HEK293 (cell line): Measurements from ENCODE around the gene DAAM1.

Source experiments
- CTCF ChIA-PET: fragments of 350-600 bp; formaldehyde crosslinking; extraction: SDS; loops from one replicate; lab custom pipeline; 2021; ENCODE audit warnings: antibody characterized with exemption; lab: Yijun Ruan, JAX
- POLR2A ChIA-PET: fragments of 300-600 bp; formaldehyde crosslinking; extraction: SDS; loops from one replicate; lab custom pipeline; 2020; ENCODE audit warnings: antibody characterized with exemption, inconsistent platforms; lab: Yijun Ruan, JAX
- H3K27ac ChIP-seq: fragments of 200-500 bp; sonication (Bioruptor generic); 2 replicates; pipeline ENCODE4 v1.5.1; 2014; ENCODE audit warnings: low read depth, low read length, control low read depth, inconsistent platforms; ENCODE audit errors: extremely low read depth
- H3K36me3 ChIP-seq, 2 experiments: fragments of 200-500 bp in 1 of 2; sonication (Bioruptor generic) in 1 of 2; 1 replicate in 1 of 2; 2 replicates in 1 of 2; pipeline ENCODE4 v1.5.1; 2014 to 2017; ENCODE audit warnings: inconsistent platforms in 2 of 2, low read length in 2 of 2; ENCODE audit not compliant: control insufficient read depth in 2 of 2, insufficient read depth in 1 of 2
- H3K4me1 ChIP-seq: fragments of 200-500 bp; sonication (Bioruptor generic); 2 replicates; pipeline ENCODE4 v1.5.1; 2014; ENCODE audit warnings: mild to moderate bottlenecking, low read length, inconsistent platforms; ENCODE audit not compliant: control insufficient read depth, insufficient read depth
- H3K4me3 ChIP-seq: 2 replicates; pipeline ENCODE4 v1.5.1; 2011; ENCODE audit warnings: low read depth, mild to moderate bottlenecking, control low read depth, low read length, moderate library complexity
- H3K9me3 ChIP-seq: fragments of 200-500 bp; sonication (Bioruptor generic); 2 replicates; pipeline ENCODE4 v1.5.1; 2014; ENCODE audit warnings: low read depth, low read length, inconsistent platforms; ENCODE audit not compliant: control insufficient read depth, insufficient read depth
- ATF2 ChIP-seq: fragments of 450-650 bp; formaldehyde crosslinking; IDR thresholded peaks from 2 replicates; pipeline ENCODE4 v1.5.1; 2016; ENCODE audit warnings: missing biosample characterization, missing genetic modification characterization, low read depth
- GFI1B ChIP-seq: fragments of 450-650 bp; formaldehyde crosslinking; IDR thresholded peaks from 2 replicates; pipeline ENCODE4 v1.5.1; 2016; ENCODE audit warnings: missing biosample characterization, missing genetic modification characterization
- GLI2 ChIP-seq: fragments of 450-650 bp; formaldehyde crosslinking; IDR thresholded peaks from 2 replicates; pipeline ENCODE4; 2017; ENCODE audit warnings: missing biosample characterization, missing genetic modification characterization, low read depth, borderline replicate concordance
- HIC1 ChIP-seq: fragments of 450-650 bp; formaldehyde crosslinking; IDR thresholded peaks from 2 replicates; pipeline ENCODE4 v1.5.1; 2016; ENCODE audit warnings: missing biosample characterization, missing genetic modification characterization
- INSM2 ChIP-seq: fragments of 450-650 bp; formaldehyde crosslinking; IDR thresholded peaks from 2 replicates; pipeline ENCODE4 v1.5.1; 2016; ENCODE audit warnings: missing biosample characterization, missing genetic modification characterization
- KLF10 ChIP-seq: fragments of 450-650 bp; IDR thresholded peaks from 2 replicates; pipeline ENCODE4 v1.5.1; 2018; ENCODE audit warnings: missing biosample characterization, mild to moderate bottlenecking, missing genetic modification characterization
- KLF8 ChIP-seq: fragments of 450-650 bp; formaldehyde crosslinking; IDR thresholded peaks from 2 replicates; pipeline ENCODE4 v1.5.1; 2016; ENCODE audit warnings: missing biosample characterization, missing genetic modification characterization
- SP7 ChIP-seq: fragments of 450-650 bp; formaldehyde crosslinking; IDR thresholded peaks from 2 replicates; pipeline ENCODE4 v1.5.1; 2016; ENCODE audit warnings: missing biosample characterization, missing genetic modification characterization
- ZNF184 ChIP-seq: fragments of 450-650 bp; IDR thresholded peaks from 2 replicates; pipeline ENCODE4 v1.5.1; 2018; ENCODE audit warnings: missing biosample characterization, mild to moderate bottlenecking, missing genetic modification characterization
- ZNF239 ChIP-seq: fragments of 450-650 bp; formaldehyde crosslinking; IDR thresholded peaks from 2 replicates; pipeline ENCODE4 v1.5.1; 2016; ENCODE audit warnings: missing biosample characterization, missing genetic modification characterization
- ZNF335 ChIP-seq: fragments of 450-650 bp; formaldehyde crosslinking; conservative IDR thresholded peaks from 2 replicates; pipeline ENCODE4 v1.5.1; 2016; ENCODE audit warnings: missing biosample characterization, missing genetic modification characterization
- ZNF366 ChIP-seq: fragments of 450-650 bp; formaldehyde crosslinking; conservative IDR thresholded peaks from 2 replicates; pipeline ENCODE4 v1.5.1; 2016; ENCODE audit warnings: missing biosample characterization, missing genetic modification characterization
- ZNF514 ChIP-seq: fragments of 450-650 bp; formaldehyde crosslinking; IDR thresholded peaks from 2 replicates; pipeline ENCODE4 v1.5.1; 2016; ENCODE audit warnings: missing biosample characterization, missing genetic modification characterization
- ZNF629 ChIP-seq: fragments of 450-650 bp; formaldehyde crosslinking; IDR thresholded peaks from 2 replicates; pipeline ENCODE4 v1.5.1; 2017; ENCODE audit warnings: missing biosample characterization, missing genetic modification characterization
- ZNF654 ChIP-seq: fragments of 450-650 bp; formaldehyde crosslinking; IDR thresholded peaks from 2 replicates; pipeline ENCODE4 v1.5.1; 2016; ENCODE audit warnings: low read depth, missing biosample characterization, missing genetic modification characterization
- ZNF664 ChIP-seq: fragments of 450-650 bp; formaldehyde crosslinking; IDR thresholded peaks from 2 replicates; pipeline ENCODE4 v1.5.1; 2016; ENCODE audit warnings: missing biosample characterization, missing genetic modification characterization
- ZNF747 ChIP-seq: fragments of 450-650 bp; formaldehyde crosslinking; IDR thresholded peaks from 2 replicates; pipeline ENCODE4 v1.5.1; 2016; ENCODE audit warnings: missing biosample characterization, missing genetic modification characterization
- ZSCAN4 ChIP-seq: fragments of 450-650 bp; formaldehyde crosslinking; IDR thresholded peaks from 2 replicates; pipeline ENCODE4 v1.5.1; 2017; ENCODE audit warnings: missing biosample characterization, missing genetic modification characterization

DAAM1 gene

GRCh38 chr14:59278111-59278510, 89.6 kb downstream of the DAAM1 start:
- H3K36me3 ChIP-seq: no peaks in the 10 kb centered on the region
- H3K27ac ChIP-seq: no peak overlapping the region
- ChIA-PET CTCF (no interaction called here), POLR2A (no interaction called here)
- no peak for TF ChIP-seq ZNF335 (tag by site-specific recombination)
- TF ChIP-seq GLI2 (tag by site-specific recombination): no peak
- no peak; the same call in 1 of the 2 replicates for TF ChIP-seq HIC1 (tag by site-specific recombination)
- TF ChIP-seq GFI1B: no peak
- TF ChIP-seq KLF10 (tag by site-specific recombination): 0 out of 2 replicates have a peak, but pooled peaks have one; percentile 20
- peak; percentile 55 for TF ChIP-seq ZNF629
- TF ChIP-seq SP7: peak; percentile 79
- TF ChIP-seq ZNF184 (tag by site-specific recombination): 0 out of 2 replicates have a peak, but pooled peaks have one; percentile 10
- no peak for TF ChIP-seq ZSCAN4 (tag by site-specific recombination)
- TF ChIP-seq ZNF239: no peak
- TF ChIP-seq KLF8: peak; percentile 23; the same call in 1 of the 2 replicates
- no peak for TF ChIP-seq ZNF747 (tag by site-specific recombination)
- TF ChIP-seq ZNF664: no peak
- peak; percentile 60 for TF ChIP-seq ZNF366 (tag by site-specific recombination)
- TF ChIP-seq INSM2 (tag by site-specific recombination): 0 out of 2 replicates have a peak, but pooled peaks have one; percentile 38
- H3K9me3 ChIP-seq: no peaks in the 10 kb centered on the region
- no peak overlapping the region for H3K4me3 ChIP-seq
- peaks cover 21% of the 10 kb centered on the region for H3K4me1 ChIP-seq

- H3K4me3 ChIP-seq: no peak overlapping the region
- H3K4me1 ChIP-seq: peaks cover 9% of the 10 kb centered on the region
- CTCF ChIA-PET: no interaction called here
- H3K9me3 ChIP-seq: no peaks in the 10 kb centered on the region
- no peak overlapping the region for H3K27ac ChIP-seq
- no peaks in the 10 kb centered on the region for H3K36me3 ChIP-seq
- POLR2A ChIA-PET: interaction anchor here (1.5 kb wide), 1 partner anchor 93 kb away, joined by 3 read pairs; the partner anchor contains the start of gene DAAM1
- no peak for TF ChIP-seq ZNF654 (tag by site-specific recombination)
- no peak for TF ChIP-seq ATF2 (tag by site-specific recombination)
- TF ChIP-seq ZNF514: no peak
- TF ChIP-seq, all 188 proteins: peak for 0
These were observed 92.5 kb downstream of the DAAM1 start for GRCh38 chr14:59280961-59281360.
